IMR-90 (cell line): ENCODE results near the gene ASIC2. TPM values are rescaled to one million over a fixed set of nuclear protein-coding genes. Genes with fewer than 3 reads are reported as not detected.

Experiments used
- ATAC-seq: fragments of 200-7000 bp; cut with Tn5 transposase; 2 replicates; pipeline ENCODE4 v1.9.1; 2020; ENCODE audit warnings: low read depth, mild to moderate bottlenecking, moderate library complexity
- BruUV-seq: library from RNA; stranded (reverse); fragments of 400-500 nt; replicated peaks from 2 replicates; lab custom pipeline; 2021; lab: Mats Ljungman, UMichigan
- CTCF ChIA-PET: fragments of 300-600 bp; formaldehyde crosslinking; extraction: SDS; loops from one replicate; lab custom pipeline; 2021; ENCODE audit warnings: antibody characterized with exemption; lab: Yijun Ruan, JAX
- POLR2A ChIA-PET: fragments of 300-600 bp; sonication (Branson Sonifier 250); formaldehyde crosslinking; loops from one replicate; lab custom pipeline; 2022; ENCODE audit warnings: antibody characterized with exemption; ENCODE audit not compliant: unreplicated experiment; lab: Charles Lee
- DNase-seq: peaks from one replicate; pipeline ENCODE4 v3.0.0; 2013
- H2AFZ ChIP-seq: replicated peaks from 2 replicates; pipeline ENCODE3; 2013; ENCODE audit warnings: low read length, mild to moderate bottlenecking; ENCODE audit not compliant: poor library complexity
- H2AK5ac ChIP-seq: 2 replicates; pipeline ENCODE4 v1.6.1; 2013; ENCODE audit warnings: low read depth, low read length, inconsistent platforms
- H2AK9ac ChIP-seq: replicated peaks from 2 replicates; pipeline ENCODE3; 2013; ENCODE audit warnings: mild to moderate bottlenecking, low read depth, low read length, moderate library complexity; ENCODE audit not compliant: poor library complexity
- H2BK120ac ChIP-seq: 2 replicates; pipeline ENCODE4 v1.6.1; 2013; ENCODE audit warnings: low read depth, low read length, inconsistent platforms
- H2BK15ac ChIP-seq: 3 replicates; pipeline ENCODE4 v1.6.1; 2013; ENCODE audit warnings: low read depth, low read length, inconsistent platforms
- H2BK20ac ChIP-seq: 2 replicates; pipeline ENCODE4 v1.6.1; 2013; ENCODE audit warnings: low read depth, mild to moderate bottlenecking, inconsistent platforms, low read length, moderate library complexity
- H2BK5ac ChIP-seq: 2 replicates; pipeline ENCODE4 v1.6.1; 2013; ENCODE audit warnings: mild to moderate bottlenecking, low read depth, low read length, inconsistent platforms; ENCODE audit not compliant: poor library complexity, severe bottlenecking
- H3K14ac ChIP-seq: replicated peaks from 2 replicates; pipeline ENCODE4 v1.6.1; 2013; ENCODE audit warnings: low read depth, low read length, inconsistent platforms
- H3K18ac ChIP-seq: 2 replicates; pipeline ENCODE4 v1.6.1; 2013; ENCODE audit warnings: low read depth, low read length, control low read depth
- H3K23ac ChIP-seq: 2 replicates; pipeline ENCODE4 v1.6.1; 2013; ENCODE audit warnings: low read depth, low read length, inconsistent platforms
- H3K27ac ChIP-seq: 2 replicates; pipeline ENCODE4 v1.5.1; 2013; ENCODE audit warnings: mild to moderate bottlenecking, control low read depth, low read length; ENCODE audit not compliant: insufficient read depth
- H3K27me3 ChIP-seq: 2 replicates; pipeline ENCODE4 v1.6.1; 2013; ENCODE audit warnings: low read length; ENCODE audit not compliant: control insufficient read depth, insufficient read depth
- H3K36me3 ChIP-seq: 2 replicates; pipeline ENCODE4 v1.6.1; 2013; ENCODE audit warnings: low read length, mixed read lengths; ENCODE audit not compliant: control insufficient read depth, insufficient read depth
- H3K4ac ChIP-seq: 2 replicates; pipeline ENCODE4 v1.6.1; 2013; ENCODE audit warnings: low read depth, low read length, inconsistent platforms
- H3K4me1 ChIP-seq: 2 replicates; pipeline ENCODE4 v1.6.1; 2013; ENCODE audit warnings: low read length, mixed read lengths; ENCODE audit not compliant: control insufficient read depth, insufficient read depth
- H3K4me2 ChIP-seq: 2 replicates; pipeline ENCODE4 v1.6.1; 2013; ENCODE audit warnings: low read depth, mild to moderate bottlenecking, control low read depth, low read length, moderate library complexity
- H3K4me3 ChIP-seq: 2 replicates; pipeline ENCODE4 v1.5.1; 2013; ENCODE audit warnings: low read depth, mild to moderate bottlenecking, control low read depth, low read length, moderate library complexity; ENCODE audit not compliant: insufficient read depth
- H3K56ac ChIP-seq: 2 replicates; pipeline ENCODE4 v1.6.1; 2013; ENCODE audit warnings: low read length, inconsistent platforms; ENCODE audit not compliant: insufficient read depth; ENCODE audit errors: extremely low read depth
- H3K79me1 ChIP-seq, 2 experiments: 2 replicates each; pipeline ENCODE4 v1.6.1; 2013; ENCODE audit warnings: low read length in 2 of 2, inconsistent platforms in 1 of 2, low read depth in 1 of 2
- H3K9ac ChIP-seq: 2 replicates; pipeline ENCODE4 v1.6.1; 2013; ENCODE audit warnings: low read depth, low read length, control low read depth
- H3K9me1 ChIP-seq: 2 replicates; pipeline ENCODE4 v1.6.1; 2013; ENCODE audit warnings: low read length, inconsistent platforms; ENCODE audit not compliant: insufficient read depth
- H3K9me3 ChIP-seq: 2 replicates; pipeline ENCODE4 v1.6.1; 2013; ENCODE audit warnings: low read length; ENCODE audit not compliant: control insufficient read depth, insufficient read depth
- H4K20me1 ChIP-seq: 2 replicates; pipeline ENCODE4 v1.6.1; 2013; ENCODE audit warnings: low read length, inconsistent platforms; ENCODE audit not compliant: insufficient read depth
- H4K5ac ChIP-seq: 2 replicates; pipeline ENCODE4 v1.6.1; 2013; ENCODE audit warnings: mild to moderate bottlenecking, low read depth, low read length, control low read depth
- H4K8ac ChIP-seq, 2 experiments: 2 replicates each; pipeline ENCODE4 v1.6.1; 2013; ENCODE audit warnings: low read depth in 2 of 2, low read length in 2 of 2, control low read depth in 1 of 2, inconsistent platforms in 1 of 2
- H4K91ac ChIP-seq: 2 replicates; pipeline ENCODE4 v1.6.1; 2013; ENCODE audit warnings: low read depth, low read length, inconsistent platforms; ENCODE audit not compliant: insufficient read depth
- BHLHE40 ChIP-seq: fragments of 150-350 bp; IDR thresholded peaks from 2 replicates; pipeline ENCODE4 v1.6.1; 2016; ENCODE audit warnings: mild to moderate bottlenecking, low read depth, low read length
- WGBS, 2 experiments: methylation state at CpG; one replicate each; pipeline versions ENCODE4 v1.1.5 to v1.1.7; 2013; ENCODE audit warnings: missing lambda C conversion rate in 2 of 2; ENCODE audit not compliant: insufficient read length in 1 of 2; ENCODE audit errors: extremely low coverage in 2 of 2; 5-methylcytosine and 5-hydroxymethylcytosine counted together
- dilution Hi-C: fragments of 300-500 bp; cut with HindIII; formaldehyde crosslinking; loops from one replicate; pipeline ENCODE4 v1.14.3; 2018; ENCODE audit warnings: low sequenced_read_pairs; ENCODE audit not compliant: unreplicated experiment
- in situ Hi-C: fragments of 300-500 bp; cut with MboI; formaldehyde crosslinking; loops from 3 replicates; pipeline ENCODE4 v1.14.3; 2019; ENCODE audit warnings: low sequenced_read_pairs, inconsistent platforms, mixed read lengths
- intact Hi-C: fragments of 100-400 bp; cut with micrococcal nuclease; formaldehyde crosslinking; loops from 2 replicates; pipeline ENCODE4 v1.10.0; 2022
- polyA plus RNA-seq, 3 experiments: library from polyadenylated mRNA; depleted of rRNA; stranded (reverse); fragments of >200 nt; gene quantifications; 2 replicates each; pipeline ENCODE4 v1.2.3, GENCODE V29; 2012; ENCODE audit warnings: low replicate concordance in 1 of 3
- total RNA-seq: library from RNA; depleted of rRNA; stranded (reverse); fragments of >200 nt; gene quantifications from 2 replicates; pipeline ENCODE4 v1.2.3, GENCODE V29; 2012

ASIC2 gene
- total and polyA plus RNA-seq, 2 of the 4 experiments (the other 2 are of a cell fraction) = under 0.01 to 0.15 TPM

DNA sequence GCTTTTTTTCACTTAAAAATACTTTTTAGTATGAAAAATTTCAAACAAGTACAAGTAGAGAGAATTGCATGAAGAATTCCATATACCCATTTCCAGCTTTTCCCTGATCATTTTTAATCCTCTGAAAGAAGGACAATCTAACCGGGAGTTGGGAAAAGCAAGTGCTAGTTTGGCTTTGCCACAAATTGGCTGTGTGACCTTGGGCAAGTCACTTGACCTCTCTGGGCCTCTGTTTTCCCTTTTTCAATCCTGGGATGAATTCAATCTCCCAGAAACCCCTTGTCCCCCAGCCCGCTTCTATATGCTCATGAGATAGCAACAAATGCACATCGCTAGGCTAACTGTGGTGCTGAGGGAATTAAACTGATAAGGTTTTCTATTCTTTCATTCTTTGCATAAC is 49.4 kb downstream of the ASIC2 start:
- H4K20me1 ChIP-seq = no peaks in the 10 kb centered on the region
- H3K4me3 ChIP-seq = no peak overlapping the region
- in situ Hi-C loops = no loop called here
- ChIA-PET CTCF (no interaction called here), POLR2A (no interaction called here)
- H2BK5ac ChIP-seq = no peak overlapping the region
- H3K14ac ChIP-seq = no peak overlapping the region
- no peak overlapping the region for H2BK20ac ChIP-seq
- no peak for ATAC-seq
- H3K4ac ChIP-seq = no peak overlapping the region
- H3K18ac ChIP-seq = no peak overlapping the region
- H3K79me1 ChIP-seq = no peaks in the 10 kb centered on the region
- H4K8ac ChIP-seq = no peak overlapping the region
- no peaks in the 10 kb centered on the region; the same call in 1 of the 2 replicates for H3K9me1 ChIP-seq
- dilution Hi-C loops = no loop called here
- TF ChIP-seq BHLHE40 = no peak
- no peak overlapping the region for H3K56ac ChIP-seq
- no peak for DNase-seq
- no peak overlapping the region for H2BK120ac ChIP-seq
- no peak overlapping the region for H2AFZ ChIP-seq
- no peaks in the 10 kb centered on the region for H3K9me3 ChIP-seq
- H3K23ac ChIP-seq = no peak overlapping the region
- no peak overlapping the region for H3K9ac ChIP-seq
- peaks cover 6% of the 10 kb centered on the region; the same call in 1 of the 2 replicates for H3K4me1 ChIP-seq
- H2AK5ac ChIP-seq = no peak overlapping the region
- no peak overlapping the region for H2BK15ac ChIP-seq
- no CpG with 5 or more reads among the region's 3 CpGs for WGBS, 2 experiments
- H3K36me3 ChIP-seq = no peaks in the 10 kb centered on the region
- no peak overlapping the region for H3K4me2 ChIP-seq
- no peak overlapping the region for H3K27ac ChIP-seq
- no TSS peak for BruUV-seq
- H2AK9ac ChIP-seq = no peak overlapping the region
- intact Hi-C loops = no loop called here
- H4K91ac ChIP-seq = no peak overlapping the region
- no peaks in the 10 kb centered on the region for H3K27me3 ChIP-seq
- no peak overlapping the region for H4K5ac ChIP-seq
